Measurements from ENCODE around the gene TMUB2. TPM values are rescaled to one million over a fixed set of nuclear protein-coding genes. Genes with fewer than 3 reads are reported as not detected.
A peak's percentile ranks its signal among the peaks of the same experiment; 100 is the strongest.
"Not testable (repeated sequence)": the region's sequence is repeated elsewhere in the genome, so short reads cannot be mapped to it uniquely, and the experiment has no call there.

TMUB2 gene
- 17.3 and 18.7 TPM in 2 replicates for total RNA-seq

GRCh38 chr17:44186307-44187130, at the start of gene TMUB2:
Gene TMUB2 (plus strand): TSS chr17:44186972. CDS start chr17:44187709, 737 bp downstream.
- no peaks in the 10 kb centered on the region for H3K9me3 Mint-ChIP-seq
- no peaks in the 10 kb centered on the region for H3K27me3 Mint-ChIP-seq (ENCODE audit: insufficient read depth)
- peak within 1 kb of the TSS; percentile 99 for H3K27ac Mint-ChIP-seq
- peaks cover 29% of the 10 kb centered on the region for H3K36me3 Mint-ChIP-seq (ENCODE audit: low read depth)
- H3K4me3 Mint-ChIP-seq, result peak within 1 kb of the TSS; percentile 100
- intact Hi-C loops (cut with micrococcal nuclease), result loop anchor here (1.0 to 5.0 kb wide), 11 partner anchors 14 to 761 kb away; partner anchors contain the start of genes G6PC3, HDAC5, HROB and KIF18B
- peak; percentile 99 for DNase-seq (ENCODE audit: low spot score)
- peaks cover 31% of the 10 kb centered on the region for H3K4me1 Mint-ChIP-seq (ENCODE audit: low read depth)

- Mint-ChIP-seq H3K27ac (peak overlapping the region; percentile 81), H3K36me3 (ENCODE audit: low read depth) (no peaks in the 10 kb centered on the region), H3K27me3 (ENCODE audit: insufficient read depth) (no peaks in the 10 kb centered on the region), H3K4me3 (peak overlapping the region; percentile 56), H3K9me3 (no peaks in the 10 kb centered on the region), H3K4me1 (ENCODE audit: low read depth) (peaks cover 13% of the 10 kb centered on the region)
- DNase-seq (ENCODE audit: low spot score), result peak; percentile 43
- intact Hi-C loops (cut with micrococcal nuclease), result loop anchor here (2.0 kb wide), 1 partner anchor 67 kb away; the partner anchor contains the start of gene G6PC3
These were observed 48.7 kb upstream of the TMUB2 start for GRCh38 chr17:44137891-44138709.

- not testable (repeated sequence) for H3K4me3 Mint-ChIP-seq; H3K27me3 Mint-ChIP-seq (ENCODE audit: insufficient read depth); DNase-seq (ENCODE audit: low spot score); H3K9me3 Mint-ChIP-seq; H3K27ac Mint-ChIP-seq; H3K4me1 Mint-ChIP-seq (ENCODE audit: low read depth)
- H3K36me3 Mint-ChIP-seq (ENCODE audit: low read depth), result peaks cover 19% of the 10 kb centered on the region
- intact Hi-C loops (cut with micrococcal nuclease), result loop anchor here (5.0 kb wide), 1 partner anchor 137 kb away; no protein-coding TSS in a partner anchor
These were observed 42.9 kb upstream of the TMUB2 start for GRCh38 chr17:44143921-44144320.

- H3K27me3 Mint-ChIP-seq (ENCODE audit: insufficient read depth), result no peaks in the 10 kb centered on the region
- no peaks in the 10 kb centered on the region for H3K9me3 Mint-ChIP-seq
- H3K36me3 Mint-ChIP-seq (ENCODE audit: low read depth), result peaks cover 23% of the 10 kb centered on the region
- intact Hi-C loops (cut with micrococcal nuclease), result loop anchor here (5.0 kb wide), 1 partner anchor 138 kb away; no protein-coding TSS in a partner anchor
- peak overlapping the region; percentile 24 for H3K27ac Mint-ChIP-seq
- no peak for DNase-seq (ENCODE audit: low spot score)
- peaks cover 11% of the 10 kb centered on the region for H3K4me1 Mint-ChIP-seq (ENCODE audit: low read depth)
- H3K4me3 Mint-ChIP-seq, result no peak overlapping the region
These were observed 41.6 kb upstream of the TMUB2 start for GRCh38 chr17:44144966-44145739.

GRCh38 chr17:44146375-44147346, 40.1 kb upstream of the TMUB2 start:
- intact Hi-C loops (cut with micrococcal nuclease), result no loop called here
- H3K4me3 Mint-ChIP-seq, result no peak overlapping the region
- peaks cover 26% of the 10 kb centered on the region for H3K36me3 Mint-ChIP-seq (ENCODE audit: low read depth)
- H3K27me3 Mint-ChIP-seq (ENCODE audit: insufficient read depth), result no peaks in the 10 kb centered on the region
- H3K9me3 Mint-ChIP-seq, result no peaks in the 10 kb centered on the region
- no peak for DNase-seq (ENCODE audit: low spot score)
- peaks cover 15% of the 10 kb centered on the region for H3K4me1 Mint-ChIP-seq (ENCODE audit: low read depth)
- H3K27ac Mint-ChIP-seq, result no peak overlapping the region

- Mint-ChIP-seq H3K36me3 (ENCODE audit: low read depth) (peaks cover 27% of the 10 kb centered on the region), H3K9me3 (no peaks in the 10 kb centered on the region)
These were observed 39.0 kb upstream of the TMUB2 start for GRCh38 chr17:44147812-44148211.

GRCh38 chr17:44149066-44149465, 37.7 kb upstream of the TMUB2 start:
- Mint-ChIP-seq H3K36me3 (ENCODE audit: low read depth) (peaks cover 29% of the 10 kb centered on the region), H3K4me1 (ENCODE audit: low read depth) (peaks cover 20% of the 10 kb centered on the region)
- H3K9me3 Mint-ChIP-seq; H3K4me3 Mint-ChIP-seq; H3K27ac Mint-ChIP-seq; H3K27me3 Mint-ChIP-seq (ENCODE audit: insufficient read depth); intact Hi-C loops (cut with micrococcal nuclease); DNase-seq (ENCODE audit: low spot score): not testable (repeated sequence)

More at GRCh38 chr17:44147812-44148211, 39.0 kb upstream of the TMUB2 start:
- Mint-ChIP-seq H3K4me1 (ENCODE audit: low read depth) (peaks cover 17% of the 10 kb centered on the region), H3K27me3 (ENCODE audit: insufficient read depth) (no peaks in the 10 kb centered on the region), H3K4me3 (no peak overlapping the region), H3K27ac (no peak overlapping the region)
- no peak for DNase-seq (ENCODE audit: low spot score)
- intact Hi-C loops (cut with micrococcal nuclease), result no loop called here

- Mint-ChIP-seq H3K4me1 (ENCODE audit: low read depth) (peaks cover 20% of the 10 kb centered on the region), H3K9me3 (no peaks in the 10 kb centered on the region), H3K36me3 (ENCODE audit: low read depth) (peaks cover 29% of the 10 kb centered on the region), H3K27ac (no peak overlapping the region), H3K27me3 (ENCODE audit: insufficient read depth) (no peaks in the 10 kb centered on the region), H3K4me3 (no peak overlapping the region)
- no peak for DNase-seq (ENCODE audit: low spot score)
- intact Hi-C loops (cut with micrococcal nuclease), result no loop called here
These were observed 36.9 kb upstream of the TMUB2 start for GRCh38 chr17:44149750-44150329.

GRCh38 chr17:44152875-44153274, 33.9 kb upstream of the TMUB2 start:
- intact Hi-C loops (cut with micrococcal nuclease), result no loop called here

GRCh38 chr17:44155488-44155887, 31.3 kb upstream of the TMUB2 start:
- Mint-ChIP-seq H3K4me1 (ENCODE audit: low read depth) (peaks cover 10% of the 10 kb centered on the region), H3K4me3 (no peak overlapping the region), H3K36me3 (ENCODE audit: low read depth) (peaks cover 16% of the 10 kb centered on the region), H3K27me3 (ENCODE audit: insufficient read depth) (no peaks in the 10 kb centered on the region), H3K9me3 (no peaks in the 10 kb centered on the region), H3K27ac (no peak overlapping the region)
- intact Hi-C loops (cut with micrococcal nuclease), result no loop called here
- DNase-seq (ENCODE audit: low spot score), result no peak

More at GRCh38 chr17:44152875-44153274, 33.9 kb upstream of the TMUB2 start:
- Mint-ChIP-seq H3K27ac (peak overlapping the region; percentile 16), H3K4me3 (no peak overlapping the region), H3K4me1 (ENCODE audit: low read depth) (peaks cover 14% of the 10 kb centered on the region), H3K27me3 (ENCODE audit: insufficient read depth) (no peaks in the 10 kb centered on the region), H3K9me3 (no peaks in the 10 kb centered on the region), H3K36me3 (ENCODE audit: low read depth) (peaks cover 19% of the 10 kb centered on the region)
- no peak for DNase-seq (ENCODE audit: low spot score)

GRCh38 chr17:44159519-44160210, 27.1 kb upstream of the TMUB2 start:
- H3K27me3 Mint-ChIP-seq (ENCODE audit: insufficient read depth), result no peaks in the 10 kb centered on the region
- H3K36me3 Mint-ChIP-seq (ENCODE audit: low read depth), result peaks cover 15% of the 10 kb centered on the region
- no peak overlapping the region for H3K27ac Mint-ChIP-seq
- no peaks in the 10 kb centered on the region for H3K4me1 Mint-ChIP-seq (ENCODE audit: low read depth)
- DNase-seq (ENCODE audit: low spot score), result no peak
- intact Hi-C loops (cut with micrococcal nuclease), result no loop called here
- no peak overlapping the region for H3K4me3 Mint-ChIP-seq
- H3K9me3 Mint-ChIP-seq, result no peaks in the 10 kb centered on the region
